GM19438 (cell line): Measurements from ENCODE around the gene WDR36.

Experiments used
- ATAC-seq: cut with Tn5 transposase; IDR thresholded peaks from one replicate; pipeline ENCODE4 v1.9.1; 2021; ENCODE audit warnings: low read depth; ENCODE audit not compliant: unreplicated experiment

Gene WDR36

GRCh38 chr5:111092062-111092853, at the start of gene WDR36:
TSS of gene WDR36 (plus strand) at chr5:111092348. CDS start at chr5:111092457, 109 bp downstream.
- peak; percentile 91 for ATAC-seq

- no peak for ATAC-seq
These were observed 48.2 kb upstream of the WDR36 start for GRCh38 chr5:111043712-111044506.

DNA sequence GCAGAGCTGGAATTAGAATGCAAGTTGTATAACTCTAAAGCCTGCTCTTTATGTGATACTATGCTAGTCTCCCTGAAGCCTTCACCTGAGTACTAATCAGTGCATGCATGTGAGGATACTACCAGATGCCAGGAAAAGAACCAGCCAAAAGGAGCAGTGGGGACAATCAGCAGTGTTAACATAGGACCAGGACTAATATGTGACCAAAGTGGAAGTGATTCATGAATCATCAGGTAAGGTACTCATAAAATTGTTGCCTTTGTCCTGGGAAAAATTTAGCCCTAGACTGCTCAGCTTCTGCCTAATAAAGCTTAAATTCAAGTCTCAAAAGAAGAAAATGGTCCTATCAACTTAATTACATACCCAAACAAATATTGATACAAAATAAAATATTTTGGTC, 34.1 kb upstream of the WDR36 start:
- ATAC-seq, result no peak

GRCh38 chr5:111060169-111060568, 32.0 kb upstream of the WDR36 start:
- ATAC-seq, result no peak

DNA sequence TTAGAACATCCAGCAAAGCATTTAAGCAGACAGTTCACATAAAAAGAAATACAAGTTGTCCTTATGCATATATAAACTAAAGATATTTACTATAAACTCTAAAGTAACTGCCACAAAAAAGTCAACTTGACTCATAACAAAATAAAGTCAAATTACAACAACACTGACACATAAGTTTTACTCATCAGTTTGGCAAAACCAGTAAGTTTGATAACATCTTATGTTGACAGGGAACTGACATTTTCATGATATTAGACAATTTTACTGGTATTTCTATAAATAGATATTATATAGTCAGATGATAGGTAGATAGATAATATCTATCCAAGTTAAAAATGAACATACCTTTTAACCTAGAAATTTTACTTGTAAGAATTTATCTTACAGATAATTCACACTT, 30.5 kb upstream of the WDR36 start:
- ATAC-seq, result no peak

DNA sequence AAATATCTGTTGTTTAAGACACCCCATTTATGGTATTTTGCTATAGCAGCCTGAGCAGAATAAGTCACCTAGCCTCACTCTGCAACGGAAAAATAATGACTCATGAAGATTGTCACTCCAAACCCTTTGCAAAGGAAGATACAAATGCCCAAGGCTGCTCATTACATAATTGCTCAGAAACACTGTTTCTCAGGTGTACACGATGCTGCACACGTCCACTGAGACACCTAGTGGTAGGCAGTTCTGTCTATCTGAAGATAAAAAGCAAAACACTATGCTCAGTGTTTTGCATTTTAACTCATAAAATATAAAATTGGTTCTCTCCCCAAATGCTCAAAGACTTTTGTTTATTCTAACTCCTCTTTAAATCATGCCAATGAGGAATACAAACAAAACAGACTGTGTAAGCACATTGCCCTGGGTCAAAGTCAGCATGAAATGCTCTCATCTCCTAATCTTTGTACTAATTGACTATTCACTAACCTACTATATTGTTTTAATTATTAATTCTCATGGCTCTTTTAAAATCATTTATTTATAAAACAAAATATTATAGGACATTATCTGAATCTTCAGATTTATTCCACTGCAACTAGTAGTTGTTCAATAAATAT, 28.3 kb upstream of the WDR36 start:
- no peak for ATAC-seq

GRCh38 chr5:111066261-111066938, 25.7 kb upstream of the WDR36 start:
- no peak for ATAC-seq

GRCh38 chr5:111068213-111068612, 23.9 kb upstream of the WDR36 start:
- no peak for ATAC-seq

- ATAC-seq, result no peak
These were observed 22.3 kb upstream of the WDR36 start for GRCh38 chr5:111069839-111070238.

DNA sequence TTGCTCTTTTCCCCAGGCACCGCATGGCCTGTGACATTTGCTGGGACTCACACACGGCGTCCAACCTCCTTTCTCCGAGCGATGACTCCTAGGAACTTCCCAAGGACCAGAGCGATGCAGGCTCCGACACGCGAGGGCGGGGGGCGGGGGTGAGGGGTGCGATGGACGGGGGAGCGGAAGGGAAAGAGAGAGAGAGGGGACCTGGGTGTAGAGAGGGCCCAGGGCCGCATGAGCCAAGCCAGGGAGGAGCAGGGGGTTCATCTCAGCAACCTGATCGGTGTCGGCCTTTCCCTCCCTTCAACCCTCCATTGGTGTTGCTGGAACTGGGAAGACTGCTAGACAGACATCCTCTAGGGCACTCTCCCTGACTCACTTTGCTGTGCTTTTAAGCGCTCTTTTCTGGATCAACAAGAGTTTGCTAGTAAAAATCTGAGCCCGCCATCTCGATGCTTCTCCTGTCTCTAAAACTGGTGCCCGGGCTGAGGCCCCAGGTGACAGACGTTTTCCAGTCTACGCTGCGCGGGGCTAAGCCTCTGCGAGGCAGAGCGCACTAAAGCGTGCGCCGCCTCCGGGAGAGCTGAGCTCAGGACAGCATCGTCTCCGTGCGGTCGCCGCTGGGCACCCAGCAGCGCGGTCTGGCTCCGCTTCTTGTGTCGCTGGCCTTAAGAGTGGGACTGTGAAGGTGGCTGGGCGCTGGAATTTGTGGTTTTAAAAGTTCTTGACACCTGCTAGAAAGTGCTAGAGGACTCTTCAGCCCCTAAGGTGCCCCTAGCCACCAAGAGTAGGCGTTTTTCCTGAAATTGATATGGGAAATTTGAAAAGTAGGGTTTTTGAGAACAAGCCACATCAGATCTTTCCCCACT, 21.6 kb upstream of the WDR36 start:
- no peak for ATAC-seq

DNA sequence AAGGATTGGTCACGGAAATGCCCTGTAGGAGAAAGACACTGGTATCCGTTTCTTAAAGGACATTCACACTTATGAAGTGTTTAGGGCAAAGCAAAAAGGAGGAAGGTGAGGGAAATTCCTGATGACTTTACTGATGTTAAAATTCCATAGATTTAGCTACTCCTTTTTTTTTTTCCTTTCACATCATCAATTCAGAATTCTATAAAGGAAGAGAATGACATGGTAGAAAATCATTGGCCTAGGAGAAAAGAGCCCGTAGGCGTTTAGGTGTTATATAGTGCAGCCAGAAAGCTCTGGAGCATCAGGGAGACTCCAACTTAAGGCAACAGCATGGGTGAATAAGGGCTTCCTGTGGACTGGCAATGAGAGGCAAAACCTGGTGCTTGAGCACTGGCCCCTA, 20.7 kb upstream of the WDR36 start, which contains the start of gene TSLP:
Gene TSLP, plus strand, starts transcription at position 301 of the 400 bp plus-strand sequence. CDS start 178 bp downstream, outside the sequence.
- ATAC-seq, result no peak

GRCh38 chr5:111072949-111073682, 19.0 kb upstream of the WDR36 start:
- ATAC-seq, result peak; percentile 95

GRCh38 chr5:111074244-111074643, 17.9 kb upstream of the WDR36 start:
- ATAC-seq, result no peak

- no peak for ATAC-seq
These were observed 16.6 kb upstream of the WDR36 start for GRCh38 chr5:111075520-111075919.

DNA sequence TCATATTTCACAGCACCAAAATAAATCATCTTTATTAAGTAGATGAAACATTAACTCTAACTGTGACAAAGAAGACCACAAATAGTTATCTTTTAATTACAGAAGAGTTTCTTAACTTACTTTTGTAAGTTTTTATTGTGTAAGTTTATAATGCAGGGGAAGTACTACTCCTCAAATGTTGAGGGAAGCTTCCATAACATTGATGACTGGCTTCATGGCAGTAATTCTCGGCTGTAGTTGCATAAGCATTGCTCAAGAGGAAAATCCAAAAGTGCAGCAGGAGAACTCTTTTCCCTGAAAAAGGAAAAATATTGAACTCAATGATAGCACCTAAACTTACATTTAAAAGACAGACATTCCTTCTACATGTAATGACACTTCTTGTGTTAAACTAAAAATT, 16.1 kb upstream of the WDR36 start:
- no peak for ATAC-seq

- no peak for ATAC-seq
These were observed 14.5 kb upstream of the WDR36 start for GRCh38 chr5:111077678-111078077.

GRCh38 chr5:111079846-111080245, 12.3 kb upstream of the WDR36 start:
- no peak for ATAC-seq

- ATAC-seq, result no peak
These were observed 8.8 kb upstream of the WDR36 start for GRCh38 chr5:111083323-111083722.

- no peak for ATAC-seq
These were observed 3.8 kb downstream of the WDR36 start for GRCh38 chr5:111095982-111096381.
